ENCODE results near the gene SEZ6. TPM values are rescaled to one million over a fixed set of nuclear protein-coding genes. Genes with fewer than 3 reads are reported as not detected.
A peak's percentile ranks its signal among the peaks of the same experiment; 100 is the strongest.

Gene SEZ6
- total RNA-seq, 2 donors from 2014 or later, result 0.20 TPM; not detected in 1

GRCh38 chr17:28940142-28940541 is 65.7 kb downstream of the SEZ6 start:
- peaks cover 8% of the 10 kb centered on the region for H3K4me1 ChIP-seq (ENCODE audit: control insufficient read depth, insufficient read depth, low read length)
- H3K4me3 ChIP-seq (ENCODE audit: low read length), result peak overlapping the region; percentile 25
- Mint-ChIP-seq H3K36me3 (ENCODE audit: low read depth) (peaks cover 41% of the 10 kb centered on the region), H3K4me1 (peaks cover 47% of the 10 kb centered on the region), H3K9me3 (no peaks in the 10 kb centered on the region), H3K4me3 (no peak overlapping the region), H3K27ac (no peak overlapping the region), H3K27me3 (ENCODE audit: insufficient read depth) (no peaks in the 10 kb centered on the region)
- peaks cover 75% of the 10 kb centered on the region for H3K36me3 ChIP-seq (ENCODE audit: control insufficient read depth, insufficient read depth, low read length)
- peak overlapping the region; percentile 29 for H3K27ac ChIP-seq (ENCODE audit: low read depth, low read length)
- no peak for DNase-seq
- no peak for TF ChIP-seq CTCF (conservative IDR thresholded peaks at IDR 0.05)
- WGBS, 2 experiments (ENCODE audit: insufficient coverage in 1 of 2, insufficient read length in 1 of 2), result 86 to 89% methylated on average over 3 of the region's 3 CpGs
- no peak overlapping the region for H3K9ac ChIP-seq (ENCODE audit: extremely low read depth, low read length, poor library complexity, severe bottlenecking)
- H3K27me3 ChIP-seq (ENCODE audit: control insufficient read depth, insufficient read depth, low read length, poor library complexity, severe bottlenecking), result no peaks in the 10 kb centered on the region
- no peaks in the 10 kb centered on the region for H3K9me3 ChIP-seq (ENCODE audit: control insufficient read depth, low read length)

- Mint-ChIP-seq H3K4me1 (peaks cover 47% of the 10 kb centered on the region), H3K27ac (no peak overlapping the region), H3K36me3 (ENCODE audit: low read depth) (peaks cover 38% of the 10 kb centered on the region), H3K27me3 (ENCODE audit: insufficient read depth) (no peaks in the 10 kb centered on the region), H3K4me3 (no peak overlapping the region), H3K9me3 (no peaks in the 10 kb centered on the region)
- no peaks in the 10 kb centered on the region for H3K27me3 ChIP-seq (ENCODE audit: control insufficient read depth, insufficient read depth, low read length, poor library complexity, severe bottlenecking)
- H3K4me3 ChIP-seq (ENCODE audit: low read length), result no peak overlapping the region
- no peak overlapping the region for H3K27ac ChIP-seq (ENCODE audit: low read depth, low read length)
- H3K4me1 ChIP-seq (ENCODE audit: control insufficient read depth, insufficient read depth, low read length), result peaks cover 8% of the 10 kb centered on the region
- H3K36me3 ChIP-seq (ENCODE audit: control insufficient read depth, insufficient read depth, low read length), result peaks cover 69% of the 10 kb centered on the region
- no peak for TF ChIP-seq CTCF (conservative IDR thresholded peaks at IDR 0.05)
- no peaks in the 10 kb centered on the region for H3K9me3 ChIP-seq (ENCODE audit: control insufficient read depth, low read length)
- H3K9ac ChIP-seq (ENCODE audit: extremely low read depth, low read length, poor library complexity, severe bottlenecking), result no peak overlapping the region
- DNase-seq, result no peak
These were observed 67.3 kb downstream of the SEZ6 start for GRCh38 chr17:28938552-28938951.

GRCh38 chr17:28937044-28937729 is 68.6 kb downstream of the SEZ6 start:
- 82 to 84% methylated on average over 4 to 5 of the region's 5 CpGs for WGBS, 2 experiments (ENCODE audit: insufficient coverage in 1 of 2, insufficient read length in 1 of 2)
- Mint-ChIP-seq H3K36me3 (ENCODE audit: low read depth) (peaks cover 39% of the 10 kb centered on the region), H3K27ac (peak overlapping the region; percentile 48), H3K4me1 (peaks cover 47% of the 10 kb centered on the region), H3K4me3 (no peak overlapping the region), H3K9me3 (no peaks in the 10 kb centered on the region), H3K27me3 (ENCODE audit: insufficient read depth) (no peaks in the 10 kb centered on the region)
- peaks cover 8% of the 10 kb centered on the region for H3K4me1 ChIP-seq (ENCODE audit: control insufficient read depth, insufficient read depth, low read length)
- H3K9ac ChIP-seq (ENCODE audit: extremely low read depth, low read length, poor library complexity, severe bottlenecking), result no peak overlapping the region
- H3K4me3 ChIP-seq (ENCODE audit: low read length), result no peak overlapping the region
- H3K36me3 ChIP-seq (ENCODE audit: control insufficient read depth, insufficient read depth, low read length), result peaks cover 73% of the 10 kb centered on the region
- DNase-seq, result peak; percentile 57
- no peak overlapping the region for H3K27ac ChIP-seq (ENCODE audit: low read depth, low read length)
- no peaks in the 10 kb centered on the region for H3K27me3 ChIP-seq (ENCODE audit: control insufficient read depth, insufficient read depth, low read length, poor library complexity, severe bottlenecking)
- TF ChIP-seq CTCF (conservative IDR thresholded peaks at IDR 0.05), result no peak
- no peaks in the 10 kb centered on the region for H3K9me3 ChIP-seq (ENCODE audit: control insufficient read depth, low read length)

Measured in endodermal cell (in vitro differentiated cells).